SK-N-SH (cell line): ENCODE results near the gene ERC2. TPM values are rescaled to one million over a fixed set of nuclear protein-coding genes. Genes with fewer than 3 reads are reported as not detected.

ENCODE experiments used
- CTCF ChIA-PET: fragments of 300-600, 350-600 bp; formaldehyde crosslinking; extraction: SDS; loops from one replicate; lab custom pipeline; 2021; lab: Yijun Ruan, JAX
- POLR2A ChIA-PET: fragments of 350-600 bp; sonication (Branson Sonifier 250); formaldehyde crosslinking; extraction: SDS; loops from one replicate; lab custom pipeline; 2020; ENCODE audit warnings: antibody characterized with exemption, inconsistent platforms; lab: Yijun Ruan, JAX
- DNase-seq: peaks from one replicate; pipeline ENCODE4 v3.0.0; 2012
- H2AFZ ChIP-seq: fragments of 200-600 bp; sonication (generic); 2 replicates; pipeline ENCODE4 v1.8.1; 2016; ENCODE audit warnings: antibody characterized with exemption, mild to moderate bottlenecking, low read depth
- H3F3A ChIP-seq: fragments of 200-600 bp; sonication (generic); replicated peaks from 2 replicates; pipeline ENCODE3; 2016; ENCODE audit warnings: antibody characterized with exemption, mild to moderate bottlenecking; ENCODE audit not compliant: insufficient read depth
- H3K27ac ChIP-seq, 2 experiments: fragments of 200-500 bp in 1 of 2; fragments of 200-600 bp in 1 of 2; sonication (Bioruptor generic) in 1 of 2; sonication (generic), shearing (Covaris generic) in 1 of 2; 2 replicates each; pipeline versions ENCODE4 v1.5.1 to v1.6.1; 2014 to 2016; ENCODE audit warnings: low read depth in 2 of 2, inconsistent platforms in 1 of 2, low read length in 1 of 2, mild to moderate bottlenecking in 1 of 2, mixed read lengths in 1 of 2
- H3K27me3 ChIP-seq: fragments of 200-600 bp; sonication (generic), shearing (Covaris generic); 2 replicates; pipeline ENCODE4 v1.6.1; 2016; ENCODE audit warnings: mixed run types; ENCODE audit not compliant: insufficient read depth
- H3K36me3 ChIP-seq, 2 experiments: fragments of 200-500 bp in 1 of 2; fragments of 200-600 bp in 1 of 2; sonication (Bioruptor generic) in 1 of 2; sonication (generic) in 1 of 2; replicated peaks in 1 of 2; 2 replicates each; pipeline versions ENCODE3 to v1.5.1; 2014 to 2016; ENCODE audit warnings: low read length in 1 of 2, mild to moderate bottlenecking in 1 of 2; ENCODE audit not compliant: insufficient read depth in 2 of 2, control insufficient read depth in 1 of 2
- H3K4me1 ChIP-seq, 2 experiments: fragments of 200-500 bp in 1 of 2; fragments of 200-600 bp in 1 of 2; sonication (Bioruptor generic) in 1 of 2; sonication (generic), shearing (Covaris generic) in 1 of 2; 2 replicates each; pipeline versions ENCODE4 v1.5.1 to v1.6.1; 2014 to 2016; ENCODE audit warnings: low read depth in 1 of 2, low read length in 1 of 2, mixed run types in 1 of 2; ENCODE audit not compliant: insufficient read depth in 2 of 2, control insufficient read depth in 1 of 2
- H3K4me2 ChIP-seq: fragments of 200-600 bp; sonication (generic), shearing (Covaris generic); 2 replicates; pipeline ENCODE4 v1.6.1; 2017; ENCODE audit warnings: mixed run types
- H3K4me3 ChIP-seq, 2 experiments: fragments of 200-500 bp in 1 of 2; fragments of 200-600 bp in 1 of 2; sonication (Bioruptor generic) in 1 of 2; sonication (generic), shearing (Covaris generic) in 1 of 2; 2 replicates each; pipeline versions ENCODE4 v1.5.1 to v1.8.1; 2014 to 2016; ENCODE audit warnings: low read depth in 2 of 2, inconsistent platforms in 1 of 2, low read length in 1 of 2, mild to moderate bottlenecking in 1 of 2, mixed read lengths in 1 of 2, moderate library complexity in 1 of 2
- H3K79me2 ChIP-seq: fragments of 200-600 bp; sonication (generic); 2 replicates; pipeline ENCODE4 v1.8.1; 2017; ENCODE audit warnings: mild to moderate bottlenecking; ENCODE audit not compliant: insufficient read depth
- H3K9ac ChIP-seq: fragments of 200-600 bp; sonication (generic); 2 replicates; pipeline ENCODE4 v1.6.1; 2017; ENCODE audit warnings: mixed run types
- H3K9me2 ChIP-seq: fragments of 200-600 bp; sonication (generic); 2 replicates; pipeline ENCODE4 v1.6.1; 2017; ENCODE audit warnings: mixed run types
- H3K9me3 ChIP-seq: fragments of 200-600 bp; sonication (generic); 2 replicates; pipeline ENCODE4 v1.6.1; 2017; ENCODE audit warnings: mixed run types, mild to moderate bottlenecking, moderate library complexity
- H4K20me1 ChIP-seq: fragments of 200-600 bp; sonication (generic); 2 replicates; pipeline ENCODE4 v1.6.1; 2017; ENCODE audit warnings: mild to moderate bottlenecking, mixed run types; ENCODE audit not compliant: insufficient read depth
- CHD2 ChIP-seq: fragments of 150-350 bp; IDR thresholded peaks from 2 replicates; pipeline ENCODE4 v1.6.1; 2018; ENCODE audit warnings: low read length; ENCODE audit not compliant: partially characterized antibody
- ELF1 ChIP-seq: IDR thresholded peaks from 2 replicates; pipeline ENCODE4 v1.4.0; 2012
- EP300 ChIP-seq, 2 experiments: IDR thresholded peaks; 2 replicates each; pipeline versions ENCODE4 v1.4.0 to v1.6.1; 2012; ENCODE audit warnings: borderline replicate concordance in 1 of 2, low read depth in 1 of 2, low read length in 1 of 2
- EZH2phosphoT487 ChIP-seq: fragments of 200-600 bp; sonication (generic); IDR thresholded peaks from 2 replicates; pipeline ENCODE4 v1.6.1; 2017; ENCODE audit warnings: low read depth, mixed run types, mild to moderate bottlenecking, antibody characterized with exemption, moderate library complexity, borderline replicate concordance
- FOSL2 ChIP-seq: IDR thresholded peaks from 2 replicates; pipeline ENCODE4 v1.4.0; 2012; ENCODE audit warnings: low read depth, mild to moderate bottlenecking, moderate library complexity, borderline replicate concordance
- FOXM1 ChIP-seq: IDR thresholded peaks from 2 replicates; pipeline ENCODE4 v1.4.0; 2012; ENCODE audit warnings: low read depth, mild to moderate bottlenecking
- GABPA ChIP-seq: IDR thresholded peaks from 2 replicates; pipeline ENCODE4 v1.4.0; 2012; ENCODE audit warnings: low read depth, mild to moderate bottlenecking
- MEF2A ChIP-seq: IDR thresholded peaks from 2 replicates; pipeline ENCODE4 v1.4.0; 2012; ENCODE audit warnings: low read depth, borderline replicate concordance
- NFIC ChIP-seq: IDR thresholded peaks from 2 replicates; pipeline ENCODE4 v1.4.0; 2012; ENCODE audit warnings: borderline replicate concordance
- NRF1 ChIP-seq: IDR thresholded peaks from 2 replicates; pipeline ENCODE4 v1.6.1; 2012; ENCODE audit warnings: low read depth, mild to moderate bottlenecking, low read length
- POLR2AphosphoS5 ChIP-seq: IDR thresholded peaks from 2 replicates; pipeline ENCODE4 v1.6.1; 2012; ENCODE audit warnings: low read depth, low read length
- RAD21 ChIP-seq: IDR thresholded peaks from 2 replicates; pipeline ENCODE4 v1.6.1; 2012; ENCODE audit warnings: mild to moderate bottlenecking, low read length
- RCOR1 ChIP-seq: fragments of 150-350 bp; IDR thresholded peaks from 2 replicates; pipeline ENCODE4 v1.6.1; 2017; ENCODE audit warnings: antibody characterized with exemption, low read length
- RFX5 ChIP-seq: IDR thresholded peaks from 2 replicates; pipeline ENCODE4 v1.6.1; 2012; ENCODE audit warnings: mild to moderate bottlenecking, improper control_type of control experiment, low read length
- SIN3A ChIP-seq: IDR thresholded peaks from 2 replicates; pipeline ENCODE4 v1.6.1; 2012; ENCODE audit warnings: low read depth, mild to moderate bottlenecking, low read length, moderate library complexity, borderline replicate concordance
- TAF1 ChIP-seq: IDR thresholded peaks from 2 replicates; pipeline ENCODE4 v1.6.1; 2012; ENCODE audit warnings: low read depth, mild to moderate bottlenecking, low read length, moderate library complexity, borderline replicate concordance
- TCF12 ChIP-seq: IDR thresholded peaks from 2 replicates; pipeline ENCODE4 v1.4.0; 2012
- YY1 ChIP-seq: IDR thresholded peaks from 2 replicates; pipeline ENCODE4 v1.4.0; 2012; ENCODE audit warnings: low read depth, mild to moderate bottlenecking
- WGBS: methylation state at CpG from one replicate; pipeline ENCODE4 v1.1.6; 2017; ENCODE audit warnings: low lambda C conversion rate; 5-methylcytosine and 5-hydroxymethylcytosine counted together
- polyA plus RNA-seq, 3 experiments: library from polyadenylated mRNA; depleted of rRNA; stranded (reverse); fragments of >200 nt; gene quantifications; 2 replicates each; pipeline ENCODE4 v1.2.3, GENCODE V29; 2012
- TF ChIP-seq, protein P1 (sequence below): IDR thresholded peaks from 2 replicates; pipeline ENCODE4 v1.4.0; 2012; ENCODE audit warnings: low read depth, borderline replicate concordance
- TF ChIP-seq, protein P2 (sequence below): fragments of 150-350 bp; IDR thresholded peaks from 2 replicates; pipeline ENCODE4 v1.6.1; 2016; ENCODE audit warnings: mild to moderate bottlenecking, low read depth, low read length

The ERC2 gene
- polyA plus RNA-seq, 1 of the 3 experiments (the other 2 are of a cell fraction) = 1.6 TPM

DNA sequence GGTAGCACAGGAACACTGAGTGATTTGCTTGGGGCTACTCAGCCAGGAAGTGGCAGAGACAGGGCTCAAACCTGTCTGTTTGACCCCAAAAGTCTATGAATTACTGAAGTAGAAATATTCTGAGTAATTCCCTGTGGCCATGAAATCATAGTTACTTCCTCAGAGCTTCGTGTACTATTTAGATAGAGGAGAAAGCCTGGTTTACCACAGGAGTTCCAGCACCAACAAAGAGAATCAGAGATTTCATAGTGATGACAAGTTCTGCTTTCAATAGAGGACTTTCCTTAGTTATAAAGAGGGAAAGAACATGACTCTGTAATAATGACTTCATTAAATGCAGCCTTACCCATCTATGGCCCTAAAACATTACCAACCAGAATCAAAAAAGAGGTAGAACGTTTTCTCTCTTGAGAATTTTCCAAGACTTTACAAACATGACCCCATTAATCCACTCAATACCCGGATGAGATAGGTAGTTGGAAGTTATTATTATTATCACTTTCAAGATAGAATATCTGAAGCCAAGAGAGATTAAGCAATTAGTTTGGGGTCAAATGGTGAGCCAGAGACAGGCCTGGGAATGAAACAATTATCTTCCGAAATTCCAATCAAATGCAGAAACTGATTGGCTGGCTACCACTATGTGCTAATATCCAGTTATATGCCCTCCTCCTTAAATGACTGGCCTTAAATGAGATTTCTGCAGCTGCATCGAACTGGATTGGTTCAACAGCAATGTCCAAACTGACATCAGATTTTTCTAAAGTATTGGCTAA is 967.5 kb downstream of the ERC2 start:
- Histone ChIP-seq H3K4me2 (no peak overlapping the region), H3K4me1 (no peaks in the 10 kb centered on the region), H3K36me3 (no peaks in the 10 kb centered on the region), H2AFZ (no peak overlapping the region), H3K9ac (no peak overlapping the region), H3K79me2 (no peaks in the 10 kb centered on the region), H3K9me2 (no peaks in the 10 kb centered on the region), H3K27me3 (no peaks in the 10 kb centered on the region), H4K20me1 (no peaks in the 10 kb centered on the region), H3K4me3 (no peak overlapping the region), H3F3A (no peaks in the 10 kb centered on the region), H3K27ac (no peak overlapping the region), H3K9me3 (no peaks in the 10 kb centered on the region)
- POLR2A ChIA-PET = no interaction called here
- CTCF ChIA-PET = no interaction called here
- DNase-seq = no peak
- 61% methylated on average over 5 of the region's 5 CpGs for WGBS
- TF ChIP-seq RCOR1 (no peak), MEF2A (no peak), ELF1 (no peak), TAF1 (no peak), GABPA (no peak), NFIC (no peak), FOXM1 (no peak), FOSL2 (no peak), SIN3A (no peak), CHD2 (no peak), NRF1 (no peak), TCF12 (no peak), EZH2phosphoT487 (no peak), RAD21 (no peak), EP300 (IDR thresholded peaks at IDR 0.05; ENCODE audit: borderline replicate concordance in 1 of 2, low read depth in 1 of 2, low read length in 1 of 2) (no peak), RFX5 (no peak), YY1 (no peak), POLR2AphosphoS5 (no peak)
- TF ChIP-seq, protein P1, sequence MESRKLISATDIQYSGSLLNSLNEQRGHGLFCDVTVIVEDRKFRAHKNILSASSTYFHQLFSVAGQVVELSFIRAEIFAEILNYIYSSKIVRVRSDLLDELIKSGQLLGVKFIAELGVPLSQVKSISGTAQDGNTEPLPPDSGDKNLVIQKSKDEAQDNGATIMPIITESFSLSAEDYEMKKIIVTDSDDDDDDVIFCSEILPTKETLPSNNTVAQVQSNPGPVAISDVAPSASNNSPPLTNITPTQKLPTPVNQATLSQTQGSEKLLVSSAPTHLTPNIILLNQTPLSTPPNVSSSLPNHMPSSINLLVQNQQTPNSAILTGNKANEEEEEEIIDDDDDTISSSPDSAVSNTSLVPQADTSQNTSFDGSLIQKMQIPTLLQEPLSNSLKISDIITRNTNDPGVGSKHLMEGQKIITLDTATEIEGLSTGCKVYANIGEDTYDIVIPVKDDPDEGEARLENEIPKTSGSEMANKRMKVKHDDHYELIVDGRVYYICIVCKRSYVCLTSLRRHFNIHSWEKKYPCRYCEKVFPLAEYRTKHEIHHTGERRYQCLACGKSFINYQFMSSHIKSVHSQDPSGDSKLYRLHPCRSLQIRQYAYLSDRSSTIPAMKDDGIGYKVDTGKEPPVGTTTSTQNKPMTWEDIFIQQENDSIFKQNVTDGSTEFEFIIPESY = no peak
- TF ChIP-seq, protein P2, sequence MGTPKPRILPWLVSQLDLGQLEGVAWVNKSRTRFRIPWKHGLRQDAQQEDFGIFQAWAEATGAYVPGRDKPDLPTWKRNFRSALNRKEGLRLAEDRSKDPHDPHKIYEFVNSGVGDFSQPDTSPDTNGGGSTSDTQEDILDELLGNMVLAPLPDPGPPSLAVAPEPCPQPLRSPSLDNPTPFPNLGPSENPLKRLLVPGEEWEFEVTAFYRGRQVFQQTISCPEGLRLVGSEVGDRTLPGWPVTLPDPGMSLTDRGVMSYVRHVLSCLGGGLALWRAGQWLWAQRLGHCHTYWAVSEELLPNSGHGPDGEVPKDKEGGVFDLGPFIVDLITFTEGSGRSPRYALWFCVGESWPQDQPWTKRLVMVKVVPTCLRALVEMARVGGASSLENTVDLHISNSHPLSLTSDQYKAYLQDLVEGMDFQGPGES = no peak
